ENCODE results near the gene CSTA. TPM values are rescaled to one million over a fixed set of nuclear protein-coding genes. Genes with fewer than 3 reads are reported as not detected.

Gene CSTA
- total RNA-seq, 2 donors from 2014 or later, result not detected

DNA sequence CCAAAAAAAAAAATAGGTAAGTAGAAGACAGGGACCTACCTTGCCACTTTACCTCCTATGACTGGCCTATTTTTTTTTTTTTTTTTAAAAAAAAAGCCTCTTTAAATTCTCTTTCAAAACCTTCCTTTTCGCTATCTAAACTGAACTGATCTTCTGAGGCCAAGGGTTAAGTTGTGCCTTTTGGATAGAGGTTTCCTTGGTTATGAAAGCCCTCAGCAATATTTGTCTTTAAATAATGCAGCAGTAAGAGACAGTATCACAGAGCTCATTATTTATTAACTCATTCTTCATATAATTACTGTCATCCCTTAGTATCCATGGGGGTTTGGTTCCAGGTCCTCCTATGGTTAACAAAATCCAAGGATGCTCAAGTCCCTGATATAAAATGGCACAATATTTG is 49.0 kb downstream of the CSTA start:
- no peak for DNase-seq (ENCODE audit: low spot score)
- peaks cover 10% of the 10 kb centered on the region for H3K36me3 Mint-ChIP-seq
- no peaks in the 10 kb centered on the region for H3K9me3 Mint-ChIP-seq
- H3K27ac Mint-ChIP-seq, result no peak overlapping the region
- no peak overlapping the region for H3K4me3 Mint-ChIP-seq
- no peak for ATAC-seq
- no peaks in the 10 kb centered on the region for H3K27me3 Mint-ChIP-seq
- peaks cover 0 to 2% of the 10 kb centered on the region in 2 donors for H3K4me1 Mint-ChIP-seq (ENCODE audit: low read depth in 2 of 2)

DNA sequence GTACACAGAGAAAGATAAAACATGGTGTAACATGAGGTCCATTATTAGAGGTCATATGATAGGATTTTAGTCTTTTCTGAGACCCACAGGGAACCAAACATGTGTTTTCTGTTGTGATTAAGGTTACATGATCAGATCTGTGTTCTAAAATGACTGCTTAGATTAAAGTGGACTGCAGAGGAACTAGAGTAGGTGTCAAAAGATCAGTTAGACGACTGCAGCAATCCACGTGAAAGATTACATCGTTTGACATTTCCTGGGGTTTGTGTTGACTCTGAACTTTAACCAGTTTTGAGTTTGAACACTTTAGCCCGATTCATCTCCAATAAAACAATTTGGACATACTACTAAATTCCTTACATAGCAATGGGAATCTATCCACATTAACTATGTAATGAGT is 52.9 kb downstream of the CSTA start:
- Mint-ChIP-seq H3K4me1 (ENCODE audit: low read depth in 2 of 2) (peaks cover 13 to 19% of the 10 kb centered on the region in 2 donors), H3K36me3 (no peaks in the 10 kb centered on the region), H3K27me3 (no peaks in the 10 kb centered on the region), H3K9me3 (no peaks in the 10 kb centered on the region), H3K4me3 (no peak overlapping the region), H3K27ac (no peak overlapping the region)
- DNase-seq (ENCODE audit: low spot score), result no peak
- no peak for ATAC-seq

DNA sequence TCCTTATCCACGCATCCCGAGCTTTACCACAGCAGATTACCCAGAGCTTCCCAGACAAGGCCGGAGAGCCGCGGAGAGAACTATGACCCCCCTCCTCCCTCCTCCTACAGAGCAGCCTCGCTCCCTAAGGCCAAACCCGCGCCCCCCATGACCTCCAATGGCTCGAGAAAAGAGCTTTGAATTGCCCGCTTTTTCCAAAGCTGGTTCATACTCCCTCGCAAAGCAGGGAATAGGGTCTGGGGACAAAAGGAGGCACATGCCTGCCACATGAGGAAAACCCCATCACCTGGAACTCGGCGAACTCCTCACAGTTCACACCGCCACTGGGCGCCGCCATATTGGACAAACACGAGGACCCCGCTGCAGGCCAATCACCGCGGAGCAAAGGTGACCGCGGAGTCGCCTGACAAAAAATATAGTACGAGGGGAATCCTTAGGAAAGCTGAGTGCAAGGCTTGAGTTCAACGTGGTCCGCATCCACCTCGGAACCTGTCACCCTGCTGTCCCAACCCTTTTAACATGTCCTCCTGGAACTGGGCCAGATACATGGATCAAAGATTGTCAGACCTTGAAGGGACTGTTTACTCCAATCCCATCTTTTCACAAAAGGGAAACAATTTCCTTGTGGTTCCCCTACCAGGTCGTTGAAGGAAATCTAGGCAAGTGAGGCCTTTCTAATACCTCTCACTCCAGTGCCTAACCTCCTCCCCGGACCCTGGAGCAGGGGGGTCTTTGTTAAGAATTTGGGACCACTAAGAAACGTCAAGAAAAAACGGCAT is 58.0 kb downstream of the CSTA start, which contains the start of gene MIX23:
Gene MIX23, minus strand, starts transcription at position 344 of the 779 bp plus-strand sequence. Its CDS starts 7 bp downstream, at position 337.
- H3K4me3 Mint-ChIP-seq, result peak within 1 kb of the TSS; percentile 93
- no peaks in the 10 kb centered on the region for H3K9me3 Mint-ChIP-seq
- no peaks in the 10 kb centered on the region for H3K36me3 Mint-ChIP-seq
- H3K27ac Mint-ChIP-seq, result peak within 1 kb of the TSS; percentile 95 to 99
- peak; percentile 70 to 76 for ATAC-seq
- peak; percentile 87 for DNase-seq (ENCODE audit: low spot score)
- peaks cover 32 to 35% of the 10 kb centered on the region in 2 donors for H3K4me1 Mint-ChIP-seq (ENCODE audit: low read depth in 2 of 2)
- H3K27me3 Mint-ChIP-seq, result no peaks in the 10 kb centered on the region

GRCh38 chr3:122383771-122384697 is 59.0 kb downstream of the CSTA start, which contains the start of gene FAM162A:
Gene FAM162A, plus strand, starts transcription at chr3:122384182. Its CDS starts 84 bp downstream, at chr3:122384266.
- Mint-ChIP-seq H3K27ac (peak within 1 kb of the TSS; percentile 95 to 99), H3K4me3 (peak within 1 kb of the TSS; percentile 93), H3K4me1 (ENCODE audit: low read depth in 2 of 2) (peaks cover 33 to 35% of the 10 kb centered on the region in 2 donors), H3K9me3 (no peaks in the 10 kb centered on the region), H3K27me3 (no peaks in the 10 kb centered on the region), H3K36me3 (no peaks in the 10 kb centered on the region)
- ATAC-seq (peak; percentile 98 to 99), DNase-seq (ENCODE audit: low spot score) (peak; percentile 96)

DNA sequence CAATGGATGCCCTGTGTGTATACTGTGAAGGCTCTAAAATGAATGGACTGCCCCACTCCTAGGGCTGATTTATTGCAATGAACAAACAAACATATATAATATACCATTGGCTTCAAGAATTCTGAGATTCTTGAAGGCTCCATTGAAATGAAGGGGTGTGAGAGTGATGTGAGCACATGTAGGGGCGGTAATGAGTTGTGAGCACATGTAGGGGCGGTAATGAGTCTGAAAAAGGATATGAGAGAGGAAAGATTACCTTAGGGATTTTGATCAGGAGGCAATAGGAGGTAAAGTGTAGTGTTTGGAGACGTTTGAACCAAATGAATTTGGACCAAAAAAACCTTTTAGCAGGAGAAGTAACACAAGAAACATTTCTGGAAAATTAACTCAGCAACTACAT is 62.7 kb downstream of the CSTA start:
- no peak for DNase-seq (ENCODE audit: low spot score)
- H3K27me3 Mint-ChIP-seq, result no peaks in the 10 kb centered on the region
- H3K4me1 Mint-ChIP-seq (ENCODE audit: low read depth in 2 of 2), result peaks cover 17 to 23% of the 10 kb centered on the region in 2 donors
- no peak overlapping the region for H3K4me3 Mint-ChIP-seq
- no peak overlapping the region for H3K27ac Mint-ChIP-seq
- ATAC-seq, result no peak
- no peaks in the 10 kb centered on the region for H3K36me3 Mint-ChIP-seq
- no peaks in the 10 kb centered on the region for H3K9me3 Mint-ChIP-seq

DNA sequence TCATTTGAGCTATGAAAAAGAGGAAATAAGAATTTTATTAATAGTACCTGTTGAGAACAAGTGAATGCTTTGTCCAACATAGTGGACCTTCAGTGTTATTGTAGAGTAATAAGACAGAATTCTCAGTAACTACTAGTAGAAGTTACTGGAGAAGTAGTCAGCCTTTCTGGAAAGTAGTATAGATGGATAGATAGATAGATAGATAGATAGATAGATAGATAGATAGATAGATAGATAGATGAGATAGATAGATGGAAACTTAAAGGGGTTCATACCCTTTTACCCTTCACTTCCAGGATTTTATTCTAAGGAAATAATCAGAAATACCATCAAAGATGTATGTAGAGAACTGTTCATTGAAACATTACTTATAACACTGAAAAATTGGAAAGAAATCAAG is 64.1 kb downstream of the CSTA start:
- H3K36me3 Mint-ChIP-seq, result no peaks in the 10 kb centered on the region
- no peaks in the 10 kb centered on the region for H3K27me3 Mint-ChIP-seq
- peaks cover 9 to 17% of the 10 kb centered on the region in 2 donors for H3K4me1 Mint-ChIP-seq (ENCODE audit: low read depth in 2 of 2)
- no peak overlapping the region for H3K4me3 Mint-ChIP-seq
- ATAC-seq (no peak), DNase-seq (ENCODE audit: low spot score) (no peak)
- no peaks in the 10 kb centered on the region for H3K9me3 Mint-ChIP-seq
- H3K27ac Mint-ChIP-seq, result no peak overlapping the region

GRCh38 chr3:122389892-122390291 is 64.8 kb downstream of the CSTA start:
- Mint-ChIP-seq H3K9me3 (no peaks in the 10 kb centered on the region), H3K4me3 (no peak overlapping the region), H3K36me3 (no peaks in the 10 kb centered on the region), H3K4me1 (ENCODE audit: low read depth in 2 of 2) (peaks cover 4 to 11% of the 10 kb centered on the region in 2 donors), H3K27me3 (no peaks in the 10 kb centered on the region), H3K27ac (no peak overlapping the region)
- DNase-seq (ENCODE audit: low spot score) (no peak), ATAC-seq (no peak)

- Mint-ChIP-seq H3K9me3 (no peaks in the 10 kb centered on the region), H3K27me3 (no peaks in the 10 kb centered on the region), H3K4me1 (ENCODE audit: low read depth in 2 of 2) (peaks cover 9 to 17% of the 10 kb centered on the region in 2 donors), H3K36me3 (no peaks in the 10 kb centered on the region), H3K4me3 (no peak overlapping the region), H3K27ac (no peak overlapping the region)
- DNase-seq (ENCODE audit: low spot score), result no peak
- no peak for ATAC-seq
Observed at GRCh38 chr3:122390665-122391064, 65.6 kb downstream of the CSTA start.

Other genes with a start within 250 kb of the CSTA start
- gene CASR, start 141.6 kb upstream of the CSTA start, total RNA-seq, result not detected
- 10 to 100 TPM; 48.2 to 59.0 TPM for gene MIX23, start 58.0 kb downstream of the CSTA start, total RNA-seq
- gene FAM162A, start 58.9 kb downstream of the CSTA start, total RNA-seq, result 10 to 100 TPM; 37.3 to 53.4 TPM
- 1 to 10 TPM; 4.4 to 5.8 TPM for gene WDR5B, start 90.8 kb downstream of the CSTA start, total RNA-seq
- 10 to 100 TPM; 55.9 to 64.7 TPM for gene KPNA1, start 189.7 kb downstream of the CSTA start, total RNA-seq
- gene PARP9, start 239.1 kb downstream of the CSTA start, total RNA-seq, result 10 to 100 TPM; 45.5 to 61.7 TPM
- gene DTX3L, start 239.1 kb downstream of the CSTA start, total RNA-seq, result 100 to 1,000 TPM in 1 of 2 donors, 10 to 100 TPM in 1; 56.4 to 110 TPM